Left hindlimb (tissue), 1 donor: ENCODE data around the gene ADAM17.

Experiments used
- DNase-seq: peaks from one replicate; pipeline ENCODE4 v3.0.0-alpha.2; 2018

The ADAM17 gene

DNA sequence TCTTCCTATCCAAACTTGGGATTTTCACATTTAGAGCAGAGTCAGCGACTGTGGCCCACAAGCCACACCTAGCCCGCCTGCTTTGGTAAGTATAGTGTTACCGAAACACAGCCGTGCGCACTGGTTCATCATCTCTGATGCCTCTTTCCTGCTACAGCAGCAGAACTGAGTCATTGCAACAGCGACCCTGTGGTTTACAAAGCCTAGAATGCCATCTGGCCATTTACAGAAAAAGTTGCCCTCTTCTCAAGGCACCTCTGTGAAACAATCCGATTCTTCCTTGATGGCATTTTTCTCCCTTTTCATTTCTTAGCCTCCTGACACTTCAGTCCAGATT lies 92.0 kb downstream of the ADAM17 start:
- no peak for DNase-seq

DNA sequence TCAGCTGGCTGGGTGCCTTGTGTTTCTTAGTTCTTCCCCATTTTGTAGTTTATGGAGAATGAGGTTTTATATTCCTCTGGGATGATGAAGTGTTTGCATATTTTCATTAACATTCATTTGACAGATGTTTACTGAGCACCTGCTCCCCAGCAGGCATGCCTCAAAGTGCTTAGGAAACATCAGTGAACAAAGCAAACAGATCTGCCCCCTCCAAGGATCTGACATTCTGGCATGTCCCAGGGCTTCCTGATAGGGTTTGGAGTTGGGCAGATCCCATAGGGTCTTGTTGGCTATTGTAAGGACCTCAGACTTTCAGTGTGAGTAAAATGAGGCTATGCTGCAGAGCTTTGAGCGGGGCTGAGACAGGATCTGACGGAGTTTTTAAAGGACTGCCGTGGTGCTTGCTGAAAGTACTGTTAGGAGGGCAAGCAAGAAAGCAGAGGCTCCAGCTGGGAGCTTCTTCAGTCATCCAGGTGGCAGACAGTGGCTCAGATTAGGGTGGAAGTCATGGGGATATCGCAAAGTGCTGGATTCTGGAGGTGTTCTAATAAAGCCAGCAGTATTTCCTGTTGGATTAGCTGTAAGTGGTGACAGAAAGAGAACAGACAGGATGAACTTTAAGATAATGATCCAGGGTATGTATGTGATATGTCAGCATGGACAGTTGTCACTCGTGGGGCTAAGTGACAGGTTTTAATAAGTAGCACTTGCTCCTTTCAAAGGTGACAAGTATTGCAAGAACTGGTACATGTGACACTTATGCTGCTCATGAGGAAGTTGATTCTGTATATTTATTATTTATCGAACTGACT lies 92.5 kb downstream of the ADAM17 start:
- DNase-seq, result no peak

DNA sequence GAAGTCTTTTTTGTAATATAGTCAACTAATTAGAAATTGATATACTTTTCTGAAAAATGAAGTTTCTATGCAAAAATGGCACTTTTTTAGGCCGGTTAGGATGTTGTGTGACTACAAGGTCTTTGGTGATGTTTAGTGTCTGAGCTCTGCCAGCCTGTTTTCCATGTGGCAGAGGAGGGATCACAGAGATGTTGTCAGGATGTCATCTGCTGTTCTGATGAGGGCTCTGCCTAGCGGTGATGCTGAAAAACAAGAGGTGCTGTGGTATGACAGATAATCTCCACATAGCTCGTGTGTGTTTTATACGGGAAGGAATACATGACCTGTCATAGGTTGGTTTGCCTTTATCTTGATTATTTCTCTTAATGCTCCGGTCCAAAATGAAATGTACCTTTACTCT lies 93.3 kb downstream of the ADAM17 start:
- no peak for DNase-seq

DNA sequence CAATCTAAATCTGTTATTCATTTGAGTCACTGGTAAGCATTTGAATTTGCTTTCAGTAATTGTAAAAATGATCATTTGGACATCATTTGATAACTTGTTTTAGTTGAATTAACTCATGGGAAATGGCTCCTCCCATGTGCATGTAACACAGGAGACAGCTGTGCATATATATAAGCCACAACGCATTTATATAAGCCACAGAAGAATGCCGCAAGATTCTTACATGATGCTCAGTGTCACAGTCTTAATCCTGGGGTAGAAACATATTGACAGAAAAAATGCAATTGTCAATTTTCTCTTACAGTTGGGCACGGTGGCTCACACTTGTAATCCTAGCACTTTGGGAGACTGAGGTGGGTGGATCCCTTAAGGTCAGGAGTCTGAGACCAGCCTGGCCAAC lies 94.6 kb downstream of the ADAM17 start:
- no peak for DNase-seq

DNA sequence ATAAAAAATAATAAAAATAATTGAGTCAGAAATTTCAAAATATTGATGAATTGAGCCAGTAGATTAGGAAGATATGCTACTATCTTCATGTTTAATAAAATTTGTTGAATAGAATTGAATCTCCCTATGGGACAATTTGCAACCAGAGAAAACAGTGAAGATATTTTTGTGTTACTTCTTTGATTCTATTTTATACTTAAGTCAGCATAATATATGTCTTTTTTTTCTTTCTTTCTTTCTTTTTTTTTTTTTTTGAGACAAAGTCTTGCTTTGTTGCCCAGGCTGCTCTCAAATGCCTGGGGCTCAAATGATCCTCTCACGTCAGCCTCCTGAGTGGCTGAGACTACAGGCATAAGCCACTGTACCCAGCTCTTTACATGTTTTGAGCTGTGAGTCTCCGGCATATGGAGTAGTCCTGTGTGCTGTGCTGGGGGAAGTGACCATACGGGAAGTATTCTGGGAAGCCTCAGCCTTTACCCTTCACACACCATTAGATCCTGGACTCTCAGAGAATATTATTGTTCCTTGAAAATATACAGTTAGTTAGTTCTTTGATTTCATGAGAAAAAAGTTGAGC lies 95.1 kb downstream of the ADAM17 start:
- no peak for DNase-seq

DNA sequence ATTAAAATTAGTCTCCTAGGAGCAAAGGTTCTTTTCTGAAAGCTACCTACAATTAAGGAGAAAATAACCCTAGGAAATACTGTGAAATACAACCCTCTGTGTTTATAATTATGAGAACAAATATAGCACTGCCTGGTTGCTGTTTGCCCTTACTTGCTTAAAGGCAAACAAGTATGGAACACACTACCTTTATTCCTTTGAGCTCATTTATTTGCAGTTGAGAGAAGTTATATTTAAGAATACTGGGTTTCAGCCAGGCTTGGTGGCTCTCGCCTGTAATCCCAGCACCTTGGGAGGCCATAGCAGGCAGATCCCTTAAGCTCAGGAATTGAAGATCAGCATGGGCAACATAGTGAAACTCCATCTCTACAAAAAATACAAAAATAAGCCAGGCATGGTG lies 104.4 kb downstream of the ADAM17 start:
- no peak for DNase-seq

DNA sequence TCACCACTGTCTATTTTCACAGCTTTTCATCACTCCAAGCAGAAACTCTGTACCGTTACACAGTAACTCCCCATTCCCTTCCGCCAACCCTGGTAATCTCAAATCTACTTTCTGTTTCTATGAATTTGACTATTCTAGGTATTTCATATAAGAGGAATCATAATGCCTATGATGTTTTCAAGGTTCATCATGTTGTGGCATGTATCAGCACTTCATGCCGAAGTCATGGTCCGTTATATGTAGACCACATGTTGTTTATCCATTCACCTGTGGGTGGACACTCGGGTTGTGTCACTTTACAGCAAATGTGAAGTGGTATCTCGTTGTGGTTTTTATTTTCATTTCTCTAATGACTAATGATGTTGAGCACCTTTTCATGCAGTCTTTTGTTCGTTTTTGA lies 110.5 kb downstream of the ADAM17 start:
- DNase-seq, result no peak

DNA sequence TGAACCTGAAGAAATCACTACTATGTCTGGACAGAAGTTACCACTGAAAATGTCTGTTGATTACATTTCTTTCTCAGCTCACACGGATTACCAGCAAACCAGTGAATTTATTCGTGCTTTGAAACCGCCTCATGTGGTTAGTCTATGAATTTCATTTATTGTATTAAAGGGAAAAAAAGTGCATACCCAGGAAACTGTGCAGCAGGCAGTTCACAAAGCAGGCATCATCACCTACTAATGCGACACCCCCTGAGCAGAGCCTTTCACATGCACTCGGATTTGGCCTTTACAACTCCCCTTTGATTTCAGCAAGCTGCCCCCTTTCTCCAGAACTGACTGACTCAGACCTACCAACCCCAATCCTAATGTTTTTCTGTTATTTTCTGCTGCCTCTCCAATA lies 112.1 kb downstream of the ADAM17 start:
- no peak for DNase-seq

DNA sequence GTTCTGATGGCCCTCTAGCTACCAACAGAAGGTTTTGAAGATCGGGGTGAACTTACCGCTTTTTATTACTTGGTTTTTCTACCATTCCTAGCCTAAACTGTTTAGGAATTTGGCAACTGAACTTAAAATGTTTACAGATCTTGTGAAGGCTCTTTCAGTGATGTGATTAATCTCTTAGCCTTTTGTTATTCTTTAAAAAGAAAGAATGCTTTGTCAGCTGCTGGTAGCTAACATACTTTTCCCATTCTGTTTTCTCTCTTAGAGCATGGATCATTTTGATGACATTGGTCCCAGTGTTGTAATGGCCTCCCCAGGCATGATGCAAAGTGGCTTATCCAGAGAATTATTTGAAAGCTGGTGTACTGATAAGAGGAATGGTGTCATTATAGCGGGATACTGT lies 114.1 kb downstream of the ADAM17 start:
- DNase-seq, result no peak

DNA sequence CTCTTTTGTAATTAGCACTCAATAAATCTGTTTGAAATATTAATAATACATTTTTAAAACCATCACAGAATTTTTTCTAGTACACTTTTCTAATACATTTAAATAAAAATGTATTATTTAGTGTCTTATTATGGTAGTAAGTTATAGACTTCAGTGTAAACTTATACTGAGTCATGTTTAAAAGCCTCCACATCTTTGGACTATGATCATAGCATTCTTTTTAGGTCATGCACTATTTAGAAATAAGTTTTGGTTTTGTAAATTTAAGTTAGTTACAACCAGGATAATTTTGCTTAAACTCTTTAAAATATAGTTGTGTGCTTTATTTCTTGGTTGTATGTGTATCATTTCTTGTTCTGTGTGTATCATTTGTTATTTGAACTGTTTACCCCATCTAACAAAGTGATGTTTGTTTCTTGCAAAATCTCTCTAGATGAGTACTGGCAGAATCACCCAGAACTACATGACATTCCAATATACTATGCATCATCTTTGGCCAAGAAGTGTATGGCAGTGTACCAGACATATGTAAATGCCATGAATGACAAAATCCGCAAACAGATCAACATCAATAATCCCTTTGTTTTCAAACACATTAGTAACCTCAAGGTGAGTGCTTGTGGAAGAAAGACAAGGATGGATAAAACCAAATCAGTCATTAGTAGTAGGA lies 115.4 kb downstream of the ADAM17 start:
- DNase-seq, result no peak

DNA sequence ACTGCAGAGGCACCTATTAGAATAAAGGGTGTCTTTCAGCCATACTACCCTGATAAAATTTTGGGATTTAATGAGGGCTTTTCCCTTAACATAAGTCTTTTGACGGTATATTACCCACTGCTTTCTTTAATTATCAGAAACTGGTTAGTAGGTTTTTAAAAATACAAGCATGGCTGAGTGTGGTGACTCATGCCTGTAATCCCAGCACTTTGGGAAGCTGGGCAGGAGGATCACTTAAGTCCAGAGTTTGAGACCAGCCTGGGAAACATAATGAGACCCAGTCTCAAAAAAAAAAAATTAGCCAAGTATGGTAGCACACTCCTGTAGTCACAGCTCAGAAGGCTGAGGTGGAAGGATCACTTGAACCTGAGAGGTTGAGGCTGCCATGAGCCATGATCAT lies 116.1 kb downstream of the ADAM17 start:
- no peak for DNase-seq
